ENCODE data around the gene BLOC1S6.

BLOC1S6 gene

GRCh38 chr15:45587095-45587862 lies at the start of gene BLOC1S6:
Gene BLOC1S6 (plus strand): TSS chr15:45587379. CDS start chr15:45587444, 65 bp downstream.
- peak; percentile 93 for DNase-seq (ENCODE audit: low read depth)

- no peak for DNase-seq (ENCODE audit: low read depth)
These were observed 47.5 kb upstream of the BLOC1S6 start for GRCh38 chr15:45539680-45540079.

GRCh38 chr15:45540531-45540930 lies 46.6 kb upstream of the BLOC1S6 start:
- DNase-seq (ENCODE audit: low read depth) = no peak

GRCh38 chr15:45543051-45543450 lies 44.1 kb upstream of the BLOC1S6 start:
- no peak for DNase-seq (ENCODE audit: low read depth)

- DNase-seq (ENCODE audit: low read depth) = no peak
These were observed 42.7 kb upstream of the BLOC1S6 start for GRCh38 chr15:45544266-45545023.

- no peak for DNase-seq (ENCODE audit: low read depth)
These were observed 40.4 kb upstream of the BLOC1S6 start for GRCh38 chr15:45546789-45547188.

GRCh38 chr15:45548753-45549520 lies 38.2 kb upstream of the BLOC1S6 start:
- DNase-seq (ENCODE audit: low read depth) = no peak

GRCh38 chr15:45549541-45550220 lies 37.5 kb upstream of the BLOC1S6 start:
- DNase-seq (ENCODE audit: low read depth) = peak; percentile 81

- DNase-seq (ENCODE audit: low read depth) = peak; percentile 86
These were observed 36.7 kb upstream of the BLOC1S6 start for GRCh38 chr15:45550436-45550835.

- DNase-seq (ENCODE audit: low read depth) = no peak
These were observed 35.5 kb upstream of the BLOC1S6 start for GRCh38 chr15:45551676-45552075.

- DNase-seq (ENCODE audit: low read depth) = no peak
These were observed 31.1 kb upstream of the BLOC1S6 start for GRCh38 chr15:45555934-45556608.

- no peak for DNase-seq (ENCODE audit: low read depth)
These were observed 14.6 kb upstream of the BLOC1S6 start for GRCh38 chr15:45572617-45573016.

- peak; percentile 56 for DNase-seq (ENCODE audit: low read depth)
These were observed 13.1 kb upstream of the BLOC1S6 start for GRCh38 chr15:45573961-45574629.

- no peak for DNase-seq (ENCODE audit: low read depth)
These were observed 5.3 kb upstream of the BLOC1S6 start for GRCh38 chr15:45581919-45582318.

- no peak for DNase-seq (ENCODE audit: low read depth)
These were observed 3.2 kb upstream of the BLOC1S6 start for GRCh38 chr15:45583731-45584639.

- no peak for DNase-seq (ENCODE audit: low read depth)
These were observed 1.9 kb upstream of the BLOC1S6 start for GRCh38 chr15:45585069-45585791.

GRCh38 chr15:45586125-45586524 lies 1.1 kb upstream of the BLOC1S6 start:
- no peak for DNase-seq (ENCODE audit: low read depth)

GRCh38 chr15:45586601-45587094 lies 531 bp upstream of the BLOC1S6 start:
- no peak for DNase-seq (ENCODE audit: low read depth)

- DNase-seq (ENCODE audit: low read depth) = no peak
These were observed 638 bp downstream of the BLOC1S6 start for GRCh38 chr15:45587863-45588170.

Measured in ELR (cell line).